ENCODE results near the gene ZNF786. TPM values are rescaled to one million over a fixed set of nuclear protein-coding genes. Genes with fewer than 3 reads are reported as not detected.
A peak's percentile ranks its signal among the peaks of the same experiment; 100 is the strongest.

ZNF786 gene, protein sequence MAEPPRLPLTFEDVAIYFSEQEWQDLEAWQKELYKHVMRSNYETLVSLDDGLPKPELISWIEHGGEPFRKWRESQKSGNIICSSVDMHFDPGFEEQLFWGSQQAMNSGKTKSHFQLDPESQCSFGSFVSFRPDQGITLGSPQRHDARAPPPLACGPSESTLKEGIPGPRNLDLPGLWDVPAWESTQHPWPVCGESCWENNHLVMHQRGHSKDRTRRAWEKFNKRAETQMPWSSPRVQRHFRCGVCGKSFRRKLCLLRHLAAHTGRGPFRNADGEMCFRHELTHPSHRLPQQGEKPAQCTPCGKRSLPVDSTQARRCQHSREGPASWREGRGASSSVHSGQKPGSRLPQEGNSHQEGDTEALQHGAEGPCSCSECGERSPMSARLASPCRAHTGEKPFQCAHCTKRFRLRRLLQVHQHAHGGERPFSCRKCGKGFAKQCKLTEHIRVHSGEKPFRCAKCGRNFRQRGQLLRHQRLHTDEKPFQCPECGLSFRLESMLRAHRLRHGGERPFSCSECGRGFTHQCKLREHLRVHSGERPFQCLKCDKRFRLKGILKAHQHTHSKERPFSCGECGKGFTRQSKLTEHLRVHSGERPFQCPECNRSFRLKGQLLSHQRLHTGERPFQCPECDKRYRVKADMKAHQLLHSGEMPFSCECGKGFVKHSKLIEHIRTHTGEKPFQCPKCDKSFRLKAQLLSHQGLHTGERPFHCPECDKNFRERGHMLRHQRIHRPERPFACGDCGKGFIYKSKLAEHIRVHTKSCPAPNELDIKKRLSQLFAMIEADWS
- 6.4 and 7.5 TPM in 2 replicates for total RNA-seq (2014; rRNA removed; shearing (Covaris generic))

DNA sequence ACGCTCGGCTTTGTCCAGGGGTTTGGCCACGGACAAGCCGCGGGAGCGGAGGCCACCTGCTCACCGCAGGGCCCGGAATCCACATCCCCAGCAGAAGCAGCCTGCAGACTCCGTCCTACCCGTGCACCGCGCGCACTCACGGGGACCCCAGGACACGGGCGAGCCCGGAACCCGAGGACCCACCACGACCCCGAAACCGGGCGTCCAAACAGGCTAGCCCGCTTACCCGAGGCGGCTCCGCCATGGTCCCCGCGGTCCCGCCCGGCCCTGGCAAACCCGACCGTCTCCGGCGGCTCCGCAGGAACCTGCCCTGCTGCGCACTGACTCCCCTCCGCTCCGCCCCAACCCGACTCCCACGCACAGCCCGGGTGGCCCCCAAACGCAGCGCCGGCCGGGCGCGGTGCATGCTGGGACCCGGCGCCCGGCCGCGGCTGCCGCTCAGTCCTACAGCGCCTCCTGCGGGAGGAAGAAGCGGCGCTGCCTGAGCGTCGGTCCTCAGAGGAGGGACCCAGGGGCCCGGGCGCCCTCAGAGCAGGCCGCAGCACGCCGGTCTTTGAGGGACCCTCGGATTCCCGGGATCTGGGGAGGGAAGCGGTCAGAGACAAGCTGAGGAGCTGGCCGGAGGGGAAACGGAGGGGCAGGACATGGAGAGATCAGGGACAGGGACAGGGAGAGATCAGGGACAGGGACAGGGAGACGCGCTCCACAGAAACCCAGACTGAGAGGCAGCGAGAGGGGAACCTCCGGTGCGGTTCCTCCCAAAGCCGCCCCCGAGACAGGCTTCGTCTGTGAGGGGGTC lies at the start of gene ZNF786:
TSS of gene ZNF786 (minus strand) at position 322 of the 799 bp plus-strand sequence. CDS start at position 244, 78 bp downstream.
- no peaks in the 10 kb centered on the region for H3K27me3 ChIP-seq (ENCODE audit: control insufficient read depth, insufficient read depth, low read length)
- H3K4me3 ChIP-seq (ENCODE audit: insufficient read depth, low read depth, low read length), result peak within 1 kb of the TSS; percentile 98
- peak; percentile 96 for DNase-seq
- no peaks in the 10 kb centered on the region; the same call in none of the 2 replicates for H3K36me3 ChIP-seq (replicated peaks; ENCODE audit: control insufficient read depth, insufficient read depth, low read length)

DNA sequence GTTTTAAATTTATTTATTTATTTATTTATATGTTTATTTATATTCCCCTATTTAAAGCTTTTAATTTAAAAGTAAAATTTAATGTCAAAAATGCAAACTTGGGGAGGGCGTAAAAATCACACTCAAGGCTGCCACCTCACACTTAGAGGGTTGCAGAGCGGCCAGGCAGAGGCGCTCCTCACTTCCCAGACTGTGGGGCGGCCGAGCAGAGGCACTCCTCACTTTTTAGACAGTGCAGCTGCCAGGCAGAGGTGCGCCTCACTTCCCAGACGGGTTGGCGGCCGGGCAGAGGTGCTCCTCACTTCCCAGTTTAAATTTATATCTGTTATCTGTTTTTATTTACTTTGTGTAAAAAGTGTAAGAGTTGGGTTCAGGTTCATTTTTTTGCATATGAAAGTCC lies 45.6 kb upstream of the ZNF786 start:
- no peak for DNase-seq
- no peaks in the 10 kb centered on the region for H3K36me3 ChIP-seq (replicated peaks; ENCODE audit: control insufficient read depth, insufficient read depth, low read length)
- H3K4me3 ChIP-seq (ENCODE audit: insufficient read depth, low read depth, low read length), result no peak overlapping the region
- no peaks in the 10 kb centered on the region for H3K27me3 ChIP-seq (ENCODE audit: control insufficient read depth, insufficient read depth, low read length)

DNA sequence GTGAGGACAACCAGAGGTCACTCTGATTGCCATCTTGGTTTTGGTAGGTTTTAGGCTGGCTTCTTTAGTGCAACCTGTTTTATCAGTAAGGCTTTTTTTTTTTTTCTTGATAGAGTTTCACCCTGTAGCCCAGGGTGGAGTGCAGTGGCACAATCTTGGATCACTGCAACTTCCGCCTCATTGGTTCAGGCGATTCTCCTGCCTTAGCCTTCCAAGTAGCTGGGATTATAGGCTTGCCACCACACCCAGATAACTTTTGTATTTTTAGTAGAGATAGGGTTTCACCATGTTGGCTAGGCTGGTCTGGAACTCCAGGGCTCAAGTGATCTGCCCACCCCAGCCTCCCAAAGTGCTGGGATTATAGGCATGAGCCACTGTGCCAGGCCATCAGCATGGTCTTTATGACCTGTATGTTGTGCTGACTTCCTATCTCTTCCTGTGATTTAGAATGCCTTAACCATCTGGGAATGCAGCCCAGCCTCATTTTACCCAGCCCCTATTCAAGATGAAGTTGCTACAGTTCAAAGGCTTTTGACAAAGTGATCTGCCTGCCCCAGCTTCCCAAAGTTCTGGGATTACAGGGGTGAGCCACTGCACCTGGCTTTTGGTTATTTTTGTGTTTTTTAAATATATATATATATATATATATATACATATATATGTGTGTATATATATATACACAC lies 42.7 kb upstream of the ZNF786 start:
- Histone ChIP-seq H3K27me3 (ENCODE audit: control insufficient read depth, insufficient read depth, low read length) (no peaks in the 10 kb centered on the region), H3K4me3 (ENCODE audit: insufficient read depth, low read depth, low read length) (no peak overlapping the region), H3K36me3 (replicated peaks; ENCODE audit: control insufficient read depth, insufficient read depth, low read length) (no peaks in the 10 kb centered on the region; the same call in none of the 2 replicates)
- no peak for DNase-seq

DNA sequence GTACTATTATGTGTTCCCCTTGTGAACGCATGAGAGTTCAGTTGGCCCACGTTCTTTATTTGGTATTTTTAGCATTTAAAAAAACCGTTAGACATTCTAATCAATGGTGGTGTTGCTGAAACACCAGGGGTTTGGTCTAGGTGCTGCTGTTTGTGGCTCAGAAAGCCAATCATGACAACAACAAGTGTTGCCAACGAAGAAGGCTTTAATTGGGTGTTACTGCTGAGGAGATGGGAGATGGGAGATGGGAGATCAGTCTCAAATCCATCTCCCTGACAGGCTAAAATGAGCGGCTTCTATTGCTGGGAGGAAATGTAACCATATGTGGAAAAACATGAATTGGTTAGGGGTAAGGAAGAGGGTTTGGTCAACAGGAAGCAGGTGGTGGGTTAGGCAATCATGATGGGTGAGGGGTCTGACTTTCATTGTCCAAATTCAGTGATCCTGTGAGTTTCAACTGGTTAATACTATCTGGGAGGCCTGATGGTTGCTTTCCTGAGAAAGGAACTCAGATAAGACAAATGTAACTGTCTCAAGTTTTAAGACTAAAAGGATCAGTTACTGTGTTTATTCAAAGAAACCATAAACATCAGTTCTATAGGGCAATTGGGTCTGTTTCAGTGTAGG lies 40.2 kb upstream of the ZNF786 start:
- Histone ChIP-seq H3K4me3 (ENCODE audit: insufficient read depth, low read depth, low read length) (no peak overlapping the region), H3K27me3 (ENCODE audit: control insufficient read depth, insufficient read depth, low read length) (no peaks in the 10 kb centered on the region), H3K36me3 (replicated peaks; ENCODE audit: control insufficient read depth, insufficient read depth, low read length) (no peaks in the 10 kb centered on the region; the same call in none of the 2 replicates)
- no peak for DNase-seq

DNA sequence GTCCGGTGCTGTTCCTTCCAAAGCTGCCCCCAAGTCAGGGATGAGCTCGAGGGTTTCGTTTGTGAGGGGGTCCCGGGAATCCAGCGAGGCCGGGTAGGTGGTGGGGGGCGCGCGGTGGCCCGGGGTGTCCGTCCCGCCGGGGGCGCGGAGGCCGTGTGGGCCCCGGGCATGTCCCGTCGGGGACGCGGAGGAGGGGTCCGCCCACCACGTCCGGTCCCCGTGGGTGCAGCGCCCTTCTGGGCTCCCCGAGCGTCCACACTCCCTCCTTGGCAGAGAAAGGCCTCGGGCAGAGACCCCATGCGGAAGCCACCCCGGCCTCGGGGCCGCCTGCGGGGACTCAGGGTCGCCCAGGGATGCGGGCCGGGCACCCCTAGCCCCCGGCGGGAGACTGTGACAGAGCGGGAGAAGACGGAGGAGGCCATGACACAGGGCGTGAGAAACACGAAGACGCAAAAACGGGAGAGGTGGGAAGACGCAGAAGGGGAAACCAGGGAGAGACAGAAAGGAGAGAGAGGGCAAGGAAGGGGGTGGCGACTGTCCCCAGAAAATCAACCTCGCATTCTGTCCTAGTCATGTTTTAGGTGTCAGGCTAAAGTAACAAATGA lies 36.2 kb upstream of the ZNF786 start:
- H3K36me3 ChIP-seq (replicated peaks; ENCODE audit: control insufficient read depth, insufficient read depth, low read length), result no peaks in the 10 kb centered on the region; the same call in none of the 2 replicates
- H3K4me3 ChIP-seq (ENCODE audit: insufficient read depth, low read depth, low read length), result peak overlapping the region; percentile 98
- no peaks in the 10 kb centered on the region for H3K27me3 ChIP-seq (ENCODE audit: control insufficient read depth, insufficient read depth, low read length)
- DNase-seq, result no peak

DNA sequence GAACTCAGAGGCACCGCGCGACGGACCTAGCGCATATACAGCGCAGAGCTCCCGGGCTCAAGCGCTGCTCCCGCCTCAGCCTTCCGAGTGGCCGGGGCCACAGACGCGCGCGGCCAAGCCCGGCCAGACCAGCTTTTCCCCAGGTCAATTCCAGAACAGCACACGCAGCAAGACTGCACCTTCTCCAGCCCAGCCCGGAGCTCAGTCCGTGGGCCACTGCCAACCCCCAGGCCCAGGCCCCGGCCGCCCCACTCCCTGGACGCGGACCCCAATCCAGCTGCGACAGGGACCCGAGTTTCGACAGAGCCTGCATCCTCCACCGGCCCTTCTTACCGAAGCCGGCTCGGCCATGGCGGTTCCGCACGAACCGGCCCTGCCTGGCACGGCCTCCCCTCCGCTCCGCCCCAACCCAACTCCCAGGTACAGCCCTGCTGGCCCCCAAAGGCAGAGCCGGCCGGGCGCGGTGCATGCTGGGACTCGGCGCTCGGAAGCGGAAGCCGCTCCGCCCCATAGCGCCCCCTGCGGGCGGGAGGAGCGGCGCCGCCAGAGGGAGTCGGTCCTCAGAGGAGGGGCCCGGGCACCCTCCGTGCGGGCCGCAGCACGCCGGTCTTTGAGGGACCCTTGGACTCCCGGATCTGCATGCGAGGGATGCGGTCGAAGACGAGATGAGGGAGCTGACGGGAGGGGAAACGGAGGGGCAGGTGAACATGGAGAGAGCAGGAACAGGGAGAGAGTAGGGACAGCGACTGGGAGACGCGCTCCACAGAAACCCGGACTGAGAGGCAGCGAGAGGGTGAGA lies 35.5 kb upstream of the ZNF786 start, which contains the start of gene ZNF425:
TSS of gene ZNF425 (minus strand) at position 462 of the 799 bp plus-strand sequence. CDS start at position 351, 111 bp downstream.
- H3K36me3 ChIP-seq (replicated peaks; ENCODE audit: control insufficient read depth, insufficient read depth, low read length), result no peaks in the 10 kb centered on the region; the same call in none of the 2 replicates

DNA sequence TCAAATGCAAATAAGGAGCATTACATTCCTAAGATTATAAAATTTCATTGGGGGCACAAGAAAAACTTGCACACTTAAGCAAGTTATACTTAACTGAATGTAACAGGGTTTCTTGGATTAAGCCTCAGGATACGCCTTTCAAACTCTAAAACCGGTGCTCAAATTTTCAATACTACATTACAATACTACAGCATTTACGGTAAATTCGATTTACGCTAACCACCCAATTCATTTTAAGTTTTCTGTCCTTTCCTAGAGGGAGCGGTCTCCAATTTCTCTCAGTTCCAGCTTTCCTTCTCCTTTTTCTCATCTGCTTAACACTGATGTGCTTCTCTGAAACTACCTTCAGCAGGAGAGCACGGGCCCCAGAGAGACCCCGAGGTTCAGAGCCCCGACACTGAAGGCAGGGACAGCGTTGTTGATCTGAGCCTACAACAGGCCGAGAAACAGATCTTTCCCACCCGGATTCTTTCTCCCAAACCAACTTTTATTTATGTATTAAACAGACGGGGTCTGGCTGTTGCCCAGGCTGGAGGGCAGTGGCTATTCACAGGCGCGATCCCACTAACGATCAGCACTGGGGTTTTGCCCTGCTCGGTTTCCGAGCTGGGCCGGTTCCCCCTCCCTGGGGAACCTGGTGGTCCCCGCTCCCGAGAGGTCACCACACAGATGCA lies 34.8 kb upstream of the ZNF786 start:
- Histone ChIP-seq H3K27me3 (ENCODE audit: control insufficient read depth, insufficient read depth, low read length) (no peaks in the 10 kb centered on the region), H3K36me3 (replicated peaks; ENCODE audit: control insufficient read depth, insufficient read depth, low read length) (no peaks in the 10 kb centered on the region), H3K4me3 (ENCODE audit: insufficient read depth, low read depth, low read length) (peak overlapping the region; percentile 98)
- DNase-seq, result peak; percentile 74

More for the DNA sequence above, 35.5 kb upstream of the ZNF786 start, which contains the start of gene ZNF425:
- no peaks in the 10 kb centered on the region for H3K27me3 ChIP-seq (ENCODE audit: control insufficient read depth, insufficient read depth, low read length)
- peak within 1 kb of the TSS; percentile 98 for H3K4me3 ChIP-seq (ENCODE audit: insufficient read depth, low read depth, low read length)
- peak; percentile 98 for DNase-seq

DNA sequence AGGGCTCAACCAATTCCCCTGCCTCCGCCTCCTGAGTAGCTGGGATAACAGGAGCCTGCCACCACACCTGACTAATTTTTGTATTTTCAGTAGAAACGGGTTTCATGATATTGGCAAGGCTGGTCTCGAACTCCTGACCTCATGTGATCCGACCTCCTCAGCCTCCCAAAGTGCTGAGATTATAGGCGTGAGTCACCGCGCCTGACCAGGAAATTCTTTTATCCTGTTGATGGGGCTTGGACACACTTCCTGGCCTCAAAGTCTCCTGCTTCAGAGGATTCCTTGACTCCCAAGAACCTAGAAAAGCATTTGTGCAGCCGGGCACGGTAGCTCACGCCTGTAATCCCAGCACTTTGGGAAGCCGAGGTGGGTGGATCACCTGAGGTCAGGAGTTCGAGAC lies 19.5 kb upstream of the ZNF786 start:
- H3K36me3 ChIP-seq (replicated peaks; ENCODE audit: control insufficient read depth, insufficient read depth, low read length), result no peaks in the 10 kb centered on the region
- DNase-seq, result no peak
- no peak overlapping the region for H3K4me3 ChIP-seq (ENCODE audit: insufficient read depth, low read depth, low read length)
- no peaks in the 10 kb centered on the region for H3K27me3 ChIP-seq (ENCODE audit: control insufficient read depth, insufficient read depth, low read length)

DNA sequence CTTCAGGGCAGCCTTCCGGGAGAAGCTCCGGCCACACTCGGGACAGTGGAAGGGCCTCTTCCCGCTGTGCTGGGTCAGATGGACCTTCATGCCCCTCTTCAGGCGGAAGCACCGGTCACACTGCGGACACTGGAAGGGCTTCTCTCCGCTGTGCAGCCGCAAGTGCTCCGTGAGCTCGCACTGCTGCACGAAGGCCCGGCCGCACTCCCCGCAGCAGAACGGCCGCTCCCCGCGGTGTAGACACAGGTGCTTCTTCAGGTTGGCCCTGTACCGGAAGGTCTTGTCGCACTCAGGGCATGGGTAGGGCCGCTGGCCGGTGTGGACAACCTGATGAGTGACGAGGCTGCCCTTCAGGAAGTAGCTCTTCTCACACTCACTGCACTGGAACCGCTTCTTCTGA lies 14.2 kb upstream of the ZNF786 start:
- Histone ChIP-seq H3K27me3 (ENCODE audit: control insufficient read depth, insufficient read depth, low read length) (no peaks in the 10 kb centered on the region), H3K36me3 (replicated peaks; ENCODE audit: control insufficient read depth, insufficient read depth, low read length) (no peaks in the 10 kb centered on the region), H3K4me3 (ENCODE audit: insufficient read depth, low read depth, low read length) (no peak overlapping the region)
- peak; percentile 32 for DNase-seq

DNA sequence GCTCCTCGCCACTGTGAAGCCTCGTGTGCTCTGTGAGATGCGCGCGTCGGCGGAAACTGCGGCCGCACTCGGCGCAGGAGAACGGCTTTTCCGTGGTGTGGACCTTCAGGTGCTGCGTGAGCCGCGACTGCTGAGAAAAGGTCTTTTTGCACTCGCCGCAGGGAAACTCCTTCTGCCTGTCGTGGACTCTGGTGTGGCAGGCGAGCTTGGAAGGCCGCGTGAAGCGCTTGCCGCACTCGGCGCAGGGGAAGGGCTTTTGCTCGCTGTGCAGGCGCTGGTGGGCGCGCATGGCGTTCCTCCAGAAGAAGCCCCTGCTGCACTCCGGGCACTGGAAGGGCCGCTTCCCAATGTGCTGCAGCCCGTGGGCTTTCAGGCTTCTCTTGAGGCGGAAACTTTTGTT lies 13.7 kb upstream of the ZNF786 start:
- Histone ChIP-seq H3K4me3 (ENCODE audit: insufficient read depth, low read depth, low read length) (no peak overlapping the region), H3K27me3 (ENCODE audit: control insufficient read depth, insufficient read depth, low read length) (no peaks in the 10 kb centered on the region), H3K36me3 (replicated peaks; ENCODE audit: control insufficient read depth, insufficient read depth, low read length) (no peaks in the 10 kb centered on the region)
- no peak for DNase-seq

DNA sequence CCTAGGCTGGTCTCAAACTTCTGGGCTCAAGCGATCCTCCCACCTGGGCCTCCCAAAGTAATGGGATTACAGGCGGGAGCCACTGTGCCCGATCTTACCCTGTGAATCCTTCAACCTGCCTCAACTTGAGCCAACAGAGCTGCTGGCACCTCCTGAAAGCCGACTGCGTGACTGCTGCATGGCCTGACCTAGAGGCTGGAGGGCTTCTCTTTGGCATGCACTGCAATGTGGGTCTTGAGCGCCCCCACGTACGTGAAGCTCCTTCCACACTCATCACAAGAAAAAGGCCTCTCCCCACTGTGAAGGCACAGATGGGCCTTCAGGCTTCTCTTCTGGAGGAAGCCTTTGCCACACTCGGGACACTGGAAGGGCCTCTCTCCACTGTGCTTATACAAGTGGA lies 12.9 kb upstream of the ZNF786 start:
- H3K36me3 ChIP-seq (replicated peaks; ENCODE audit: control insufficient read depth, insufficient read depth, low read length), result no peaks in the 10 kb centered on the region
- no peaks in the 10 kb centered on the region for H3K27me3 ChIP-seq (ENCODE audit: control insufficient read depth, insufficient read depth, low read length)
- DNase-seq, result peak; percentile 43
- no peak overlapping the region for H3K4me3 ChIP-seq (ENCODE audit: insufficient read depth, low read depth, low read length)

DNA sequence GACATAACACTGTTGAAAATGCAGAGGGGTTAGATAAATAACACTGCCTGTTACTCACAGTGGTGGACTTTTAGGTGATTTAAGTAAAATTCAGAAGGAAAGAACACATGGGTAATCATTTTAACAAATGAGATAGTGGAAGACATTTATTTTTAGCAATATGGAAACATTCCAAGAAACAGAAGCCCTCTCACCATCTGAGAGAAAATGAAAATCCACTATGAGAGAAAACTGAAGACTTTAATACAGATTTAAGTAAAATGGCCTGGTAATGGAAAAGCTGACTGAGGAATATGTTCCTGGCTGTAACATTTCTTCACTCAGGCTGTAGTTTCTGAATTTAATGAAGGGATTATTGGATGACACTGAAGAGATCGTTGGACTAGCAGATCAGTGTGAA lies 12.1 kb upstream of the ZNF786 start:
- H3K27me3 ChIP-seq (ENCODE audit: control insufficient read depth, insufficient read depth, low read length), result no peaks in the 10 kb centered on the region
- DNase-seq, result no peak
- H3K36me3 ChIP-seq (replicated peaks; ENCODE audit: control insufficient read depth, insufficient read depth, low read length), result no peaks in the 10 kb centered on the region
- H3K4me3 ChIP-seq (ENCODE audit: insufficient read depth, low read depth, low read length), result no peak overlapping the region

Data from H7 (cell line).